Astrocyte of the spinal cord (primary cell): ENCODE measurements around the gene GPC1.

Source experiments
- DNase-seq: peaks from one replicate; pipeline ENCODE4 v3.0.0; 2011; ENCODE audit warnings: low read depth, low spot score
- H3K4me3 ChIP-seq: 2 replicates; pipeline ENCODE4 v1.5.1; 2011; ENCODE audit warnings: low read depth, mild to moderate bottlenecking, low read length, moderate library complexity
- in situ Hi-C: cut with HindIII; loops from 2 replicates; pipeline ENCODE4 v1.10.0; 2017; ENCODE audit warnings: low sequenced_read_pairs
- TF ChIP-seq, protein P1 (sequence below): IDR thresholded peaks from 2 replicates; pipeline ENCODE4 v1.5.1; 2012; ENCODE audit warnings: low read depth, mild to moderate bottlenecking, low read length, inconsistent platforms

Gene GPC1

GRCh38 chr2:240393831-240394410 lies 41.5 kb upstream of the GPC1 start:
- no peak overlapping the region for H3K4me3 ChIP-seq
- peak; percentile 39 for DNase-seq
- in situ Hi-C loops, result no loop called here
- TF ChIP-seq, protein P1, sequence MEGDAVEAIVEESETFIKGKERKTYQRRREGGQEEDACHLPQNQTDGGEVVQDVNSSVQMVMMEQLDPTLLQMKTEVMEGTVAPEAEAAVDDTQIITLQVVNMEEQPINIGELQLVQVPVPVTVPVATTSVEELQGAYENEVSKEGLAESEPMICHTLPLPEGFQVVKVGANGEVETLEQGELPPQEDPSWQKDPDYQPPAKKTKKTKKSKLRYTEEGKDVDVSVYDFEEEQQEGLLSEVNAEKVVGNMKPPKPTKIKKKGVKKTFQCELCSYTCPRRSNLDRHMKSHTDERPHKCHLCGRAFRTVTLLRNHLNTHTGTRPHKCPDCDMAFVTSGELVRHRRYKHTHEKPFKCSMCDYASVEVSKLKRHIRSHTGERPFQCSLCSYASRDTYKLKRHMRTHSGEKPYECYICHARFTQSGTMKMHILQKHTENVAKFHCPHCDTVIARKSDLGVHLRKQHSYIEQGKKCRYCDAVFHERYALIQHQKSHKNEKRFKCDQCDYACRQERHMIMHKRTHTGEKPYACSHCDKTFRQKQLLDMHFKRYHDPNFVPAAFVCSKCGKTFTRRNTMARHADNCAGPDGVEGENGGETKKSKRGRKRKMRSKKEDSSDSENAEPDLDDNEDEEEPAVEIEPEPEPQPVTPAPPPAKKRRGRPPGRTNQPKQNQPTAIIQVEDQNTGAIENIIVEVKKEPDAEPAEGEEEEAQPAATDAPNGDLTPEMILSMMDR, result no peak

GRCh38 chr2:240394549-240394948 lies 40.9 kb upstream of the GPC1 start:
- in situ Hi-C loops, result no loop called here
- TF ChIP-seq, protein P1, result no peak
- no peak for DNase-seq
- H3K4me3 ChIP-seq, result no peak overlapping the region

DNA sequence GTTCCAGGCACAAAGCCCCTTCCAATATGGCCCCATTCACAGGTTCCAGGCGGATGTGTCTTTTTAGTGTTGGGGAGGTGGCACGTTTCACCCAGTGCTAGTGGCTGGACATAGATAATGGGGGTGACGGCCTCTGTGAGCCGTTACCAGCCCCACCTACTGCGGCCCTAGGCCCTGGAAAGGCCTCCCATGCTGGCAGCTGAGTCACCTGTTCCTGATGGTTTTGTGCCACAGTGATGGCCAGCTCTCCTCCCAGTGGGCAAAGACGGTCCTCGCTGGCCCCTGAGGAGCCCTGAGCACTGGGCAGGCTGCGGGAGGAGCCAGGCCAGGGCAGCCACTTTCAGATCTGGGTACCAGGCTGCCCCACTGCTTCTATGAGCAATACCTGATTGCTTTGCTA lies 40.0 kb upstream of the GPC1 start:
- TF ChIP-seq, protein P1, result no peak
- no peak for DNase-seq
- H3K4me3 ChIP-seq, result no peak overlapping the region
- in situ Hi-C loops, result no loop called here

DNA sequence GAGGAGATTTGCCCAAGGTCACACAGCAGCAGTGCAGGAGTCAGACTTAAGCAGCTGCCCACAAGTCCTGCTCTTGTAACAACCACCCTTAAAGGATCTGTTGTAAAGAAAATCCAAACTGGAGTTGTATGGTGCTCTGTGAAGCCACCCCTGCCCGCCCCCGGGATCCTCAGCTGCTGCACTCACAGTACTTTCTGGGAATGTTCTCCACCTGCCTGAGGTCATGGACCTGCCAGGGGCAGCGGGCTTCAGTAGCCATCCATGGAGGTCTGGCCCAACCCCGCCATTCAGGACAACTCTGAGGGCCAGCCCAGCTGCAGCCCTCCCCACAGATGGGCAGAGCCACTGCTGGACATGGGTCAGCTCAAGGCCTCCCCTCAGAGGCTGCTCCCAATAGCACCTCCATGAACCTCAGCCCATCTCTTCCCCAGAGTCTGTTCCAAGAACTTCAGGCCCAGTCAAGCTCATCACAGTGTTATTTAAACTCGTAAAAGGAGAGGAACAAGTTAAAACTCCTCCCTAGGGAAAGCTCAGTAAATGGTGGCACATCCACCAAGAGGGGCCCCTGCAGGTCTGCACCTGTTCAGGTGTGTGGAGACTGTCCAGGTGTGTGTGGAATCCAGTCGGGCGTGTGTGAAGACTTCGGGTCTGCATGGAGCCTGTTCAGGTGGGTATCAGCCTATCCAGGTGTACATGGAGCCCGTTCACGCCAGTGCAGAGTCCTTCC lies 39.4 kb upstream of the GPC1 start:
- in situ Hi-C loops, result no loop called here

DNA sequence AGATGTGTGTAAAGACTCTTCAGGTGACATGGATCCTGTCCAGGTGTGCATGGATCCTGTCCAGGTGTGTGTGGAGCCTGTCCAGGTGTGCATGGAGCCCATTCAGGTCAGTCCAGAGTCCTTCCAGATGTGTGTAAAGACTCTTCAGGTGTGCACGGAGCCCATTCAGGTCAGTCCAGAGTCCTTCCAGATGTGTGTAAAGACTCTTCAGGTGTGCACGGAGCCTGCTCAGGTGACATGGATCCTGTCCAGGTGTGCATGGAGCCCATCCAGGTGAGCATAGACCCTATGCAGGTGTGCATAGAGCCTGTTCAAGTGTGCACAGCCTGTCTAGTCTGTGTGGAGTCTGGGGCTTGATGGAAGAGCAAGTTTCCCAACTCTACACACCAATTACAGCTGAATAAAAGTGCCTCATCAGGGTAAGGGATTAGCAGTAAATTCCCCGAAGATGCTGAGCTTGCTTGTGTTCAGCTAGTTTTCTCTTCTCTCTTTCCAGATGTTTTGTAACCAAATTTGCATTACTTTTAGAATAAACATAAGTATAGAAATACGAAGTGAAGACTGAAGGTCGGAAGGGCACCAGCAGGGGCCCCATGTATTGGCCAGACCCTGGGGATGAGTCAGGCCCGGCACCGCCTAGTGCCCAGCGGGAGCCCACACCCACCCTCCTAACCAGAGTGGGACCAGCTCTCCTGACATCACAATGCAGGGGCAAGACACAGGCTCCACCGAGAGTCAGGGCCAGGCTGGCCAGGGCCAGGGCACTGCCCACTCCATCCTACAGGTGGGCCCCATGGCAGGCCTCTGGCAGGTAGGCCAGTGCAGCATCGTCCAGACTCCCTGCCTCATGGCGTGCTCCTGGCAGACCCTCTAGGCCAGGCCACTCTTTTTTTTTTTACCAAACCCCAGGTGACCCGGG lies 38.6 kb upstream of the GPC1 start:
- no peak overlapping the region for H3K4me3 ChIP-seq
- TF ChIP-seq, protein P1, result no peak
- DNase-seq, result peak; percentile 30
- in situ Hi-C loops, result no loop called here

More for the DNA sequence above, 39.4 kb upstream of the GPC1 start:
- DNase-seq, result no peak
- no peak overlapping the region for H3K4me3 ChIP-seq
- TF ChIP-seq, protein P1, result no peak

- no peak overlapping the region for H3K4me3 ChIP-seq
- TF ChIP-seq, protein P1, result no peak
- DNase-seq, result no peak
- in situ Hi-C loops, result no loop called here
These were observed 37.9 kb upstream of the GPC1 start for GRCh38 chr2:240397542-240397916.
